ENCODE data around the gene MYO5B. TPM values are rescaled to one million over a fixed set of nuclear protein-coding genes. Genes with fewer than 3 reads are reported as not detected.

Gene MYO5B
- polyA plus RNA-seq, 2 of the 4 experiments (the other 2 are of a cell fraction): 6.4 to 18.4 TPM

DNA sequence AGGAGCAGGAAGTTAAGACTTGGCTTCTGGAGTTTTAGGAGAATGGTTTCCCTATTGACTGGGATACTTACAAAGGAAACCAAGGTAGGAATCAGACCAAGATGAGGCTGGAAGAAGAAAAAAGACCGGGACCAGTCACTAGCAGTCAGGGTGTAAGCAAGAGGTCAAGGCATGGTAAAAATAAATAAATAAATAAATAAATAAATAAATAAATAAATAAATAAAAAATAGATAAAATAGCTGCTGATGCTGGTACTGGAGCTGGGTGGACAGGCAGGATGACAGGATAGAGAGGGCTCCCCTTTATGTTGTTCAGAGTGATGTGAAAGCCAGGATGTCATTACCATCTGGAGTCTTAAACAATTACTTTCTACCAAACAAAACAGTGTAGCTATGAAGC is 89.9 kb downstream of the MYO5B start:
- Histone ChIP-seq H3K4me3 (no peak overlapping the region), H3K27ac (no peak overlapping the region), H3K9me3 (no peaks in the 10 kb centered on the region), H3K4me2 (no peak overlapping the region), H3K4me1 (no peaks in the 10 kb centered on the region)
- peak; percentile 22; the same call in 1 of the 2 replicates for TF ChIP-seq ZC3H11A (IDR thresholded peaks at IDR 0.05)
- TF ChIP-seq CHD4 (IDR thresholded peaks at IDR 0.05; ENCODE audit: borderline replicate concordance): no peak
- CTCF ChIA-PET: no interaction called here
- FAIRE-seq (no peak), DNase-seq (ENCODE audit: low read depth in 1 of 2, low spot score in 1 of 2) (no peak), ATAC-seq (no peak)
- 53% methylated on average over 1 of the region's 1 CpG for WGBS (ENCODE audit: missing lambda C conversion rate)
- POLR2A ChIA-PET: no interaction called here

DNA sequence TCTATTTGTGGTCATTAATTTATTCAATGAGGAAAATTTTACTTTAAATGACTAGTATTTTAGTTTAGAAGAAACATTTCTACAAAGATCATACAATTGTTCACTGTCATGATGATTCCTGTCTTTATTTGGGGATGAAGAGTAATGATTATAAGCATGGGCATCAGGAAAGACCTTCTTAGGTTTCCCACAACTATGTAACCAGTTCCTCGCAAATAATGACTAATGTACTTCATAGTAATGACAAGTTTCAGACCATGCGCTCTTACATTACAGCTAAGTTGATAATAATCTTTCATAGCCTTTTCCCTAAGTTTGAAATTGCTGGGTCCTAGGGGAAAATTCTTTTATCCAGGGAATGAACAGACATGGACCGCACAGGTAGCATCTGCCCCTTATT is 90.5 kb downstream of the MYO5B start:
- DNase-seq (ENCODE audit: low read depth in 1 of 2, low spot score in 1 of 2) (no peak), FAIRE-seq (no peak), ATAC-seq (no peak)
- CTCF ChIA-PET: no interaction called here
- no peaks in the 10 kb centered on the region for H3K9me3 ChIP-seq
- 57% methylated on average over 3 of the region's 3 CpGs for WGBS (ENCODE audit: missing lambda C conversion rate)
- no peak for TF ChIP-seq MYC (IDR thresholded peaks at IDR 0.05; ENCODE audit: borderline replicate concordance, low read length)
- TF ChIP-seq ESRRA (IDR thresholded peaks at IDR 0.05; ENCODE audit: borderline replicate concordance, low read length): no peak
- TF ChIP-seq, protein P1, sequence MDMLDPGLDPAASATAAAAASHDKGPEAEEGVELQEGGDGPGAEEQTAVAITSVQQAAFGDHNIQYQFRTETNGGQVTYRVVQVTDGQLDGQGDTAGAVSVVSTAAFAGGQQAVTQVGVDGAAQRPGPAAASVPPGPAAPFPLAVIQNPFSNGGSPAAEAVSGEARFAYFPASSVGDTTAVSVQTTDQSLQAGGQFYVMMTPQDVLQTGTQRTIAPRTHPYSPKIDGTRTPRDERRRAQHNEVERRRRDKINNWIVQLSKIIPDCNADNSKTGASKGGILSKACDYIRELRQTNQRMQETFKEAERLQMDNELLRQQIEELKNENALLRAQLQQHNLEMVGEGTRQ (IDR thresholded peaks at IDR 0.05): no peak
- no peak for TF ChIP-seq RNF2 (IDR thresholded peaks at IDR 0.05; ENCODE audit: borderline replicate concordance, low read depth)
- TF ChIP-seq, protein P2, sequence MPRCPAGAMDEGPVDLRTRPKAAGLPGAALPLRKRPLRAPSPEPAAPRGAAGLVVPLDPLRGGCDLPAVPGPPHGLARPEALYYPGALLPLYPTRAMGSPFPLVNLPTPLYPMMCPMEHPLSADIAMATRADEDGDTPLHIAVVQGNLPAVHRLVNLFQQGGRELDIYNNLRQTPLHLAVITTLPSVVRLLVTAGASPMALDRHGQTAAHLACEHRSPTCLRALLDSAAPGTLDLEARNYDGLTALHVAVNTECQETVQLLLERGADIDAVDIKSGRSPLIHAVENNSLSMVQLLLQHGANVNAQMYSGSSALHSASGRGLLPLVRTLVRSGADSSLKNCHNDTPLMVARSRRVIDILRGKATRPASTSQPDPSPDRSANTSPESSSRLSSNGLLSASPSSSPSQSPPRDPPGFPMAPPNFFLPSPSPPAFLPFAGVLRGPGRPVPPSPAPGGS (IDR thresholded peaks at IDR 0.05): no peak
- no peak for TF ChIP-seq GATA3 (IDR thresholded peaks at IDR 0.05; ENCODE audit: borderline replicate concordance)
- TF ChIP-seq, protein P3, sequence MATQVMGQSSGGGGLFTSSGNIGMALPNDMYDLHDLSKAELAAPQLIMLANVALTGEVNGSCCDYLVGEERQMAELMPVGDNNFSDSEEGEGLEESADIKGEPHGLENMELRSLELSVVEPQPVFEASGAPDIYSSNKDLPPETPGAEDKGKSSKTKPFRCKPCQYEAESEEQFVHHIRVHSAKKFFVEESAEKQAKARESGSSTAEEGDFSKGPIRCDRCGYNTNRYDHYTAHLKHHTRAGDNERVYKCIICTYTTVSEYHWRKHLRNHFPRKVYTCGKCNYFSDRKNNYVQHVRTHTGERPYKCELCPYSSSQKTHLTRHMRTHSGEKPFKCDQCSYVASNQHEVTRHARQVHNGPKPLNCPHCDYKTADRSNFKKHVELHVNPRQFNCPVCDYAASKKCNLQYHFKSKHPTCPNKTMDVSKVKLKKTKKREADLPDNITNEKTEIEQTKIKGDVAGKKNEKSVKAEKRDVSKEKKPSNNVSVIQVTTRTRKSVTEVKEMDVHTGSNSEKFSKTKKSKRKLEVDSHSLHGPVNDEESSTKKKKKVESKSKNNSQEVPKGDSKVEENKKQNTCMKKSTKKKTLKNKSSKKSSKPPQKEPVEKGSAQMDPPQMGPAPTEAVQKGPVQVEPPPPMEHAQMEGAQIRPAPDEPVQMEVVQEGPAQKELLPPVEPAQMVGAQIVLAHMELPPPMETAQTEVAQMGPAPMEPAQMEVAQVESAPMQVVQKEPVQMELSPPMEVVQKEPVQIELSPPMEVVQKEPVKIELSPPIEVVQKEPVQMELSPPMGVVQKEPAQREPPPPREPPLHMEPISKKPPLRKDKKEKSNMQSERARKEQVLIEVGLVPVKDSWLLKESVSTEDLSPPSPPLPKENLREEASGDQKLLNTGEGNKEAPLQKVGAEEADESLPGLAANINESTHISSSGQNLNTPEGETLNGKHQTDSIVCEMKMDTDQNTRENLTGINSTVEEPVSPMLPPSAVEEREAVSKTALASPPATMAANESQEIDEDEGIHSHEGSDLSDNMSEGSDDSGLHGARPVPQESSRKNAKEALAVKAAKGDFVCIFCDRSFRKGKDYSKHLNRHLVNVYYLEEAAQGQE (IDR thresholded peaks at IDR 0.05): no peak
- TF ChIP-seq FOSB (CRISPR knock-in tag; IDR thresholded peaks at IDR 0.05): no peak
- TF ChIP-seq ZNF302 (CRISPR knock-in tag; IDR thresholded peaks at IDR 0.05): no peak
- TF ChIP-seq, protein P4, sequence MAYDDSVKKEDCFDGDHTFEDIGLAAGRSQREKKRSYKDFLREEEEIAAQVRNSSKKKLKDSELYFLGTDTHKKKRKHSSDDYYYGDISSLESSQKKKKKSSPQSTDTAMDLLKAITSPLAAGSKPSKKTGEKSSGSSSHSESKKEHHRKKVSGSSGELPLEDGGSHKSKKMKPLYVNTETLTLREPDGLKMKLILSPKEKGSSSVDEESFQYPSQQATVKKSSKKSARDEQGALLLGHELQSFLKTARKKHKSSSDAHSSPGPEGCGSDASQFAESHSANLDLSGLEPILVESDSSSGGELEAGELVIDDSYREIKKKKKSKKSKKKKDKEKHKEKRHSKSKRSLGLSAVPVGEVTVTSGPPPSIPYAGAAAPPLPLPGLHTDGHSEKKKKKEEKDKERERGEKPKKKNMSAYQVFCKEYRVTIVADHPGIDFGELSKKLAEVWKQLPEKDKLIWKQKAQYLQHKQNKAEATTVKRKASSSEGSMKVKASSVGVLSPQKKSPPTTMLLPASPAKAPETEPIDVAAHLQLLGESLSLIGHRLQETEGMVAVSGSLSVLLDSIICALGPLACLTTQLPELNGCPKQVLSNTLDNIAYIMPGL (CRISPR knock-in tag; IDR thresholded peaks at IDR 0.05; ENCODE audit: borderline replicate concordance): no peak
- TF ChIP-seq FOSL2 (IDR thresholded peaks at IDR 0.05): no peak
- TF ChIP-seq FOSL2 (CRISPR knock-in tag; IDR thresholded peaks at IDR 0.05): no peak
- TF ChIP-seq PHF8 (IDR thresholded peaks at IDR 0.05; ENCODE audit: borderline replicate concordance, low read depth): no peak
- no peak for TF ChIP-seq JUNB (IDR thresholded peaks at IDR 0.05)
- TF ChIP-seq RCOR1 (IDR thresholded peaks at IDR 0.05; ENCODE audit: low read depth, low read length): no peak
- TF ChIP-seq KDM5A (IDR thresholded peaks at IDR 0.05): no peak
- TF ChIP-seq EHF (CRISPR knock-in tag; IDR thresholded peaks at IDR 0.05): no peak
- no peak overlapping the region for H3K4me2 ChIP-seq
- no peaks in the 10 kb centered on the region for H3K4me1 ChIP-seq
- H3K4me3 ChIP-seq: no peak overlapping the region
- POLR2A ChIA-PET: no interaction called here
- H3K27ac ChIP-seq: no peak overlapping the region

All from A549 (cell line).